Effector CD8-positive, alpha-beta T cell (primary cell): Measurements from ENCODE around the gene RNF144A.
"Not testable (repeated sequence)": the region's sequence is repeated elsewhere in the genome, so short reads cannot be mapped to it uniquely, and the experiment has no call there.

Experiments
- DNase-seq: peaks from one replicate; lab custom pipeline; 2025; lab: John Stamatoyannopoulos, UW

RNF144A gene

DNA sequence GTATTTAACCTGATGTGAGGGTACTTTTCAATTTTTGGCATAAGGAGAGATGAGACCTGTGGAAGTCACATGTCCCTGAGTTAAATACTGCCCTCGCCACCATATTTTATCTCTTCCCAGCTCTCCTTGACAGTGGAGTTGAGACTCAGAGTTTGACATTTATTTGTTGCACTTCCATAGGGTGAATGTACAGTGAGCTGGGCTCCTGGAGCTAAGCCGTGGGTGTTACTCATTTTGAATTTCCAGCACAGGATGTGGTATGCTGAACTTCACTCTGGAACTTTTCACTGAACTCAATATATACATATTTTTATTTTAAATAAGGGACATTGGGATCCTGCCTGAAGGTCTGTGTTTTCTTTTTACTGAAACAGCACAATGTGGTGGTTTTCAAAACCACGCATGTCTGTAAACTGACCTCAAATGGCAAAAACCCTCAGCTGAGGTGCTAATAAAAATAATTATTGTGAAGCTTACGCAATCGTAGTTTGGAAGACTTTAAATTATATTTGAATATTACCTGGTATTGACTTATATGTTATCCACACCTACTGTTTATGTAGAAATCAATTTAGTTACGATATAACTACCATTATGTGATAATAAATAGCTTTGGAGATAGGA lies 12.1 kb downstream of the RNF144A start:
- no peak for DNase-seq

DNA sequence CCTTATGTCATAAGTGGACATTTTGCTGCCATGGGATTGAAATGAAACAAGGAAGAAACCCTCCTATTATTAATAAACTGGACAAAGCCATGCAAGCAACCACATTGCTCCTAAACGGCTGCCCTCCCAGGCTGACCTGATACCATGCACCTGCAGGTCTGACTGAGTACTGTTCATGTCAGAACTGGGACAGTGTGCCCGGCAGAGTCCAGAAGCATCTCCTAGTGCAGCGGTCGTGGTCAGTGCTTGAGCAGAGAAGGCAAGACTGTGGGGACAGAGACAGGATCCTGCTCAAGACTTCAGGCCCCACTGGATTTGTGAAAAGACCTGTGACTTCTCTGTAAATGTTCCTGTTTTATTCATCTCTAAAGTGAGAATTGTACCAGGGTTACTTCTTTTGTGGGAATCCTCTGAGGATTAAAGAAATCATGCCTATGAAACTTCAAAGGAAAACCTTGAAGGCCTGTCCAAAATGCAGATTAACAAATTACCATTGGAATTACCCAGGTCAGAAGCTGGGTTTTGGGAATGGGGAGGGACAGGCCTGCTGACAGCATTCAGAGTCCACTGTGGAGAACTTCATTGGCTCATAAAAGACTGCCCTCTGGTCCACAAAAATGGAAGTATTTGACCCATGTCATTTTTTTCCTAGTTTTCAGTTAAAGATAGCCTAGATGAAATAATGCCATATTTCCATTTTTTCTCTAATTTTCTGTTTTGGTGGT lies 13.9 kb downstream of the RNF144A start:
- DNase-seq: no peak

- DNase-seq: no peak
Observed at GRCh38 chr2:6931753-6932152, 14.5 kb downstream of the RNF144A start.

- no peak for DNase-seq
Observed at GRCh38 chr2:6932206-6932605, 15.0 kb downstream of the RNF144A start.

- no peak for DNase-seq
Observed at GRCh38 chr2:6932828-6933227, 15.6 kb downstream of the RNF144A start.

- DNase-seq: no peak
Observed at GRCh38 chr2:6933911-6934310, 16.7 kb downstream of the RNF144A start.

DNA sequence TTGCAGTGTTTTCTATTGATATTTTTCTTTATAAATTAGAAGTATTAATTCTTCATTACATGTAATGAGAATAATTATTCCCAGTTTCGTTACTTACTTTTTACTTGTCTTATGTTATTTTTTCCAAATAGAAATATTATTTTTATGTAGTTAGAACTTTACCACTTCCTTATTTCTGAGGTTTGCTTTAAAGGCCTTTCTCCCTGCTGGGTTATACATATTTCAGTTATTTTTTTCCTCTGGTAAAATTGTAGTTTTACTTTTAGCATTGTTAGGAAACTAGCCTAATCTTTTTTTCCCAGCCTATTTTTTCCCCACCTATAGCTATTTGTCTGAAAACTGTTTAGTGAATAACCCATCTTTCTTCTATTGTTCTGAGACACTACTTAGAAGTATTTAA lies 17.1 kb downstream of the RNF144A start:
- DNase-seq: no peak

- DNase-seq: no peak
Observed at GRCh38 chr2:6934758-6935651, 17.8 kb downstream of the RNF144A start.

GRCh38 chr2:6935652-6936020 lies 18.4 kb downstream of the RNF144A start:
- DNase-seq: not testable (repeated sequence)

- no peak for DNase-seq
Observed at GRCh38 chr2:6937157-6937556, 19.9 kb downstream of the RNF144A start.

DNA sequence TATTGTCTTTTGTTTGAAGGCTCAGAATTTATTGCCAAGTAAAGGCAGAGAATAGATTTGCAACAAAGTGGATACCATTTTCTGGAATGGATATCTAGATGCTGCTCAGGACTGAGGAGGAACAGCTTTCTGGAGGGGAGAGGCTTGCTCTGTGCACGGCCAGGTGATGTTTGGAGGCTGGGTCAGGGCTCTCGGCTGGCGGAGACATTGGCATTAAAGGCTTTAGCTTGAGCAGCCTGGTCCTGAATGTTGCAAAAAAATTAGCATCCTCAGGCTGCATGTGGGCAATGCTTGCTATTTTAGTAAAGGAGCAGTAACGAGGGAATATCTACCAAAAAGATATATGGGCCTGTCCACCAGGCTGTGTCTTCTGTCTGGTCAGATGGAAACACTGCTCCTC lies 20.4 kb downstream of the RNF144A start:
- DNase-seq: no peak

DNA sequence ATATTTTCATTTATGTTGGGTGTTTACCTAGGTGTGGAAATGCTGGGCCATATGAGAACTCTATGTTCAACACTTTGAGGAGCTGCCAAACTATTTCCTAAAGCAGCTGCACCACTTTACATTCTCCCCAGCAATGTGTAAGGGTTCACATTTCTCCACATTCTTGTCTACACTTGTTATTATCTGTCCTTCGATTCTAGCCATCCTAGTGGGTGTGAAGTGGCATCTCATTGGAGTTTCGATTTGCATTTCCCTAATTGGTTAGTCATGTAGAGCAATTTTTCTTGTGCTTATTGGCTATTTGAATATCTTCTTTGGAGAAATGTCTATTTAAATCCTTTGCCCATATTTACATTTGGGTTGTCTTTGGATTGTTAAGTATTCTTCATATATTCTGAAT lies 21.9 kb downstream of the RNF144A start:
- no peak for DNase-seq

- DNase-seq: no peak
Observed at GRCh38 chr2:6940820-6941219, 23.6 kb downstream of the RNF144A start.

DNA sequence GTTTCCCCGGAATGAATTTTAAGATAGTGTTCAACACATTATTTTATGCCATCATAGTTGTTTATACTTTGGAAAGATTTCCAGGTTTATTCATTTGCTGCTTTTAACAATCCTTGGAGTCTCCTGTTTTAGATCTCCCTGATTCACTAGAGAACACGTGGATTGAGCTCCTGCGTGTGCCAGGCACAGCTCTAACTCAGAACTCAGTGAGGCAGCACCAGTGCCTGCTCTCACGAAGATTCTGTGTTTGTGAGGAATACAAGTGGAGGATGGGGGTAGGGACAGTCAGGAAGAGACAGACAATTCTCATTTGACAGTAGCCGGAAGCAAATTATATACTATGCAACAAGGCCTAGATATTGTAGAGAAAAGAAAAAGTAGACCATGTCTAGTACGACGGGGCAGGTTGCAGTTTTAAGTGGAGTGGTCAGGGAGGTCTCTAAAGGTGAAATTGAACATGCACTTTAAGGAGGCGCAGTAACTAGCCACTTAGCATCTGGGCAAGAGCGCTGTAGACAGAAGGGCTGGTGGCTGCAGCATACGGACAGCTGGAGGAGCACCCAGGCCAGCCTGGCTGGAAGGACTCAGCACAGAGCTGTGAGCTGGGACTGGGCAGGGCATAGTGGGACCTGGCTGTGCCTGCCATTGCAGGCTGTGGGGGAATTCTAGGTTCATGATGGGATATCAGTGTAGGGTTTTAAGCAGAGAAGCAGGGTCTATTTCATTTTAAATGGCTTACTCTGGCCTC lies 24.3 kb downstream of the RNF144A start:
- DNase-seq: no peak

DNA sequence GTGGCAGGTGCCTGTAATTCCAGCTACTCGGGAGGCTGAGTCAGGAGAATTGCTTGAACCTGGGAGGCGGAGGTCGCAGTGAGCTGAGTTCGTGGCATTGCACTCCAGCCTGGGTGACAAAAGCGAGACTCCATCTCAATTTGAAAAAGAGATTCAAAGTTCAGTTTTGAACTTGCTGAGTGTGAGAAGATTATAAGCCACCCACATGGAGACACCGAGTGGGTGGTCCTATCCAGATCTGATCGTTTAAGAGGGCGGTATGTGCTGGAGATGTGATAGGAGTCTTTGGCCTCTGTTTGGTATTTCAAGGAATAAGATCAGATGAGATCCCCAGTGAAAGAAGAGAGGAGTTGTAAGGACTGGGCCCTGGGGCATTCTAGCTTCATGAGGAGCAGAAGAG lies 25.6 kb downstream of the RNF144A start:
- no peak for DNase-seq

GRCh38 chr2:6943523-6943922 lies 26.3 kb downstream of the RNF144A start:
- DNase-seq: no peak

DNA sequence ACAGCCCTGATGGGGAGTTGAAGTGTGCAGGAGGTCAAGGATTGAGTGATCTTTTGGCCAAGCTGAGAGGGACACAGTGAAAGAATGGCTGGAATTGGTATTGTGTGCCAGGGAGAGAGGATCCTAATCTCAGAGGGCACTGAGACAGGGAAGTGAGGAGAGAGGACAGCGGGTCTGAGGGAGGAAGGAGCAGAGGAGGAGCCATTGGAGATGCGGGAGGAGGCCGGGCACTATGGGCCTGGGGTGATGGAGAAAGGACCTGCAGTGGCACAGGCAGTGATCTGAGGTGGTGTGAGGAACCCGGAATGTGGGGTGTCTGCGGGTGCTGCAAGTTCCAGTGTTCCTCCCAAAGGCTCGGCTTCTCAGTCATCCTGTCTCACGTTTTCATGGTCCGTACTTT lies 26.8 kb downstream of the RNF144A start:
- DNase-seq: no peak

GRCh38 chr2:6944555-6944954 lies 27.3 kb downstream of the RNF144A start:
- DNase-seq: no peak

GRCh38 chr2:6945087-6945813 lies 28.0 kb downstream of the RNF144A start:
- DNase-seq: no peak

- DNase-seq: no peak
Observed at GRCh38 chr2:6945821-6946220, 28.6 kb downstream of the RNF144A start.

GRCh38 chr2:6946722-6947121 lies 29.5 kb downstream of the RNF144A start:
- no peak for DNase-seq
